Activated CD8-positive, alpha-beta memory T cell treated with anti-CD3 and anti-CD28 coated beads, Interleukin-2, amount 50 U/mL, for 1 hour (primary cell): ENCODE data around the gene TP53INP2.
"Not testable (repeated sequence)": the region's sequence is repeated elsewhere in the genome, so short reads cannot be mapped to it uniquely, and the experiment has no call there.

Experiments
- DNase-seq: peaks from one replicate; pipeline ENCODE4 v3.0.0-alpha.2; 2020; ENCODE audit errors: extremely low read depth

The TP53INP2 gene

GRCh38 chr20:34722560-34722959 lies 18.4 kb downstream of the TP53INP2 start:
- DNase-seq = not testable (repeated sequence)

GRCh38 chr20:34724172-34724571 lies 20.0 kb downstream of the TP53INP2 start:
- no peak for DNase-seq

- no peak for DNase-seq
Observed at GRCh38 chr20:34729416-34729815, 25.3 kb downstream of the TP53INP2 start.

- no peak for DNase-seq
Observed at GRCh38 chr20:34732523-34732922, 28.4 kb downstream of the TP53INP2 start.

GRCh38 chr20:34736106-34736735 lies 32.1 kb downstream of the TP53INP2 start:
- DNase-seq = no peak

GRCh38 chr20:34743039-34743438 lies 38.9 kb downstream of the TP53INP2 start:
- no peak for DNase-seq

- no peak for DNase-seq
Observed at GRCh38 chr20:34744340-34744739, 40.2 kb downstream of the TP53INP2 start.

- no peak for DNase-seq
Observed at GRCh38 chr20:34744847-34745246, 40.7 kb downstream of the TP53INP2 start.

GRCh38 chr20:34746674-34747073 lies 42.5 kb downstream of the TP53INP2 start:
- DNase-seq = no peak

- DNase-seq = no peak
Observed at GRCh38 chr20:34747479-34747878, 43.3 kb downstream of the TP53INP2 start.

- DNase-seq = no peak
Observed at GRCh38 chr20:34748709-34749108, 44.6 kb downstream of the TP53INP2 start.

- no peak for DNase-seq
Observed at GRCh38 chr20:34750484-34750883, 46.3 kb downstream of the TP53INP2 start.

- DNase-seq = no peak
Observed at GRCh38 chr20:34751453-34751852, 47.3 kb downstream of the TP53INP2 start.

GRCh38 chr20:34753706-34754461 lies 49.7 kb downstream of the TP53INP2 start:
- no peak for DNase-seq

GRCh38 chr20:34754611-34755010 lies 50.5 kb downstream of the TP53INP2 start:
- DNase-seq = no peak

- DNase-seq = no peak
Observed at GRCh38 chr20:34755367-34755766, 51.2 kb downstream of the TP53INP2 start.

GRCh38 chr20:34762031-34762555 lies 57.9 kb downstream of the TP53INP2 start:
- no peak for DNase-seq
